ENCODE data around the gene PDE9A. TPM values are rescaled to one million over a fixed set of nuclear protein-coding genes. Genes with fewer than 3 reads are reported as not detected.

The PDE9A gene
- total RNA-seq, 1 experiment from 2014 or later, result 44.8 TPM

DNA sequence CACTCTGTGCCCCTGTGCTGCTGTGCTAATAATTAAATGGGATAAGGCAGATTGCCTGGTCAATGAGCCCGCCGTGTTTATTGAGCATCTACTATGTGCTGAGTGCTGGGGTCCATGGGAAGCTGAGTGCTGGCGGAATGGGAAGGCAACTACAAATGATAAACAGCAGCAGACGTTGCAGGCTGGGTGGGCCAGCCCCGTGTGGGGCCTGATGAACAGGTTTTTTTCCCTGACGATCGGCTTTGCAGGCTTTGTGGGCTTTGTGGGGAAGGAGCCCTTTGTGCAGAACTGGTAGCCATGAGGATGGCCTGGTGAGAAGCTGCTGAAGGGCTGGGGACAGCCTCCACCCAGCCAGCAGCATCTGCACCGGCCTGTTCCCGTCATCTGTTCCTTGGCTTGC, 3.5 kb downstream of the PDE9A start (continued):
- TF ChIP-seq, protein P1, sequence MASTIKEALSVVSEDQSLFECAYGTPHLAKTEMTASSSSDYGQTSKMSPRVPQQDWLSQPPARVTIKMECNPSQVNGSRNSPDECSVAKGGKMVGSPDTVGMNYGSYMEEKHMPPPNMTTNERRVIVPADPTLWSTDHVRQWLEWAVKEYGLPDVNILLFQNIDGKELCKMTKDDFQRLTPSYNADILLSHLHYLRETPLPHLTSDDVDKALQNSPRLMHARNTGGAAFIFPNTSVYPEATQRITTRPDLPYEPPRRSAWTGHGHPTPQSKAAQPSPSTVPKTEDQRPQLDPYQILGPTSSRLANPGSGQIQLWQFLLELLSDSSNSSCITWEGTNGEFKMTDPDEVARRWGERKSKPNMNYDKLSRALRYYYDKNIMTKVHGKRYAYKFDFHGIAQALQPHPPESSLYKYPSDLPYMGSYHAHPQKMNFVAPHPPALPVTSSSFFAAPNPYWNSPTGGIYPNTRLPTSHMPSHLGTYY (CRISPR knock-in tag; IDR thresholded peaks at IDR 0.05), result no peak
- no peak for TF ChIP-seq GABPB1 (CRISPR knock-in tag; IDR thresholded peaks at IDR 0.05)
- TF ChIP-seq, protein P2, sequence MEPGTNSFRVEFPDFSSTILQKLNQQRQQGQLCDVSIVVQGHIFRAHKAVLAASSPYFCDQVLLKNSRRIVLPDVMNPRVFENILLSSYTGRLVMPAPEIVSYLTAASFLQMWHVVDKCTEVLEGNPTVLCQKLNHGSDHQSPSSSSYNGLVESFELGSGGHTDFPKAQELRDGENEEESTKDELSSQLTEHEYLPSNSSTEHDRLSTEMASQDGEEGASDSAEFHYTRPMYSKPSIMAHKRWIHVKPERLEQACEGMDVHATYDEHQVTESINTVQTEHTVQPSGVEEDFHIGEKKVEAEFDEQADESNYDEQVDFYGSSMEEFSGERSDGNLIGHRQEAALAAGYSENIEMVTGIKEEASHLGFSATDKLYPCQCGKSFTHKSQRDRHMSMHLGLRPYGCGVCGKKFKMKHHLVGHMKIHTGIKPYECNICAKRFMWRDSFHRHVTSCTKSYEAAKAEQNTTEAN (CRISPR knock-in tag; IDR thresholded peaks at IDR 0.05), result no peak
- TF ChIP-seq SP1 (CRISPR knock-in tag; conservative IDR thresholded peaks at IDR 0.05), result no peak
- TF ChIP-seq NR2C2 (CRISPR knock-in tag; IDR thresholded peaks at IDR 0.05), result no peak
- TF ChIP-seq GTF2I (CRISPR knock-in tag; conservative IDR thresholded peaks at IDR 0.05), result no peak
- TF ChIP-seq, protein P3, sequence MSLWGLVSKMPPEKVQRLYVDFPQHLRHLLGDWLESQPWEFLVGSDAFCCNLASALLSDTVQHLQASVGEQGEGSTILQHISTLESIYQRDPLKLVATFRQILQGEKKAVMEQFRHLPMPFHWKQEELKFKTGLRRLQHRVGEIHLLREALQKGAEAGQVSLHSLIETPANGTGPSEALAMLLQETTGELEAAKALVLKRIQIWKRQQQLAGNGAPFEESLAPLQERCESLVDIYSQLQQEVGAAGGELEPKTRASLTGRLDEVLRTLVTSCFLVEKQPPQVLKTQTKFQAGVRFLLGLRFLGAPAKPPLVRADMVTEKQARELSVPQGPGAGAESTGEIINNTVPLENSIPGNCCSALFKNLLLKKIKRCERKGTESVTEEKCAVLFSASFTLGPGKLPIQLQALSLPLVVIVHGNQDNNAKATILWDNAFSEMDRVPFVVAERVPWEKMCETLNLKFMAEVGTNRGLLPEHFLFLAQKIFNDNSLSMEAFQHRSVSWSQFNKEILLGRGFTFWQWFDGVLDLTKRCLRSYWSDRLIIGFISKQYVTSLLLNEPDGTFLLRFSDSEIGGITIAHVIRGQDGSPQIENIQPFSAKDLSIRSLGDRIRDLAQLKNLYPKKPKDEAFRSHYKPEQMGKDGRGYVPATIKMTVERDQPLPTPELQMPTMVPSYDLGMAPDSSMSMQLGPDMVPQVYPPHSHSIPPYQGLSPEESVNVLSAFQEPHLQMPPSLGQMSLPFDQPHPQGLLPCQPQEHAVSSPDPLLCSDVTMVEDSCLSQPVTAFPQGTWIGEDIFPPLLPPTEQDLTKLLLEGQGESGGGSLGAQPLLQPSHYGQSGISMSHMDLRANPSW (CRISPR knock-in tag; conservative IDR thresholded peaks at IDR 0.05; ENCODE audit: low read depth), result no peak
- TF ChIP-seq ESRRA (CRISPR knock-in tag; IDR thresholded peaks at IDR 0.05; ENCODE audit: borderline replicate concordance), result no peak
- no peak for TF ChIP-seq SOX15 (CRISPR knock-in tag; IDR thresholded peaks at IDR 0.05)

DNA sequence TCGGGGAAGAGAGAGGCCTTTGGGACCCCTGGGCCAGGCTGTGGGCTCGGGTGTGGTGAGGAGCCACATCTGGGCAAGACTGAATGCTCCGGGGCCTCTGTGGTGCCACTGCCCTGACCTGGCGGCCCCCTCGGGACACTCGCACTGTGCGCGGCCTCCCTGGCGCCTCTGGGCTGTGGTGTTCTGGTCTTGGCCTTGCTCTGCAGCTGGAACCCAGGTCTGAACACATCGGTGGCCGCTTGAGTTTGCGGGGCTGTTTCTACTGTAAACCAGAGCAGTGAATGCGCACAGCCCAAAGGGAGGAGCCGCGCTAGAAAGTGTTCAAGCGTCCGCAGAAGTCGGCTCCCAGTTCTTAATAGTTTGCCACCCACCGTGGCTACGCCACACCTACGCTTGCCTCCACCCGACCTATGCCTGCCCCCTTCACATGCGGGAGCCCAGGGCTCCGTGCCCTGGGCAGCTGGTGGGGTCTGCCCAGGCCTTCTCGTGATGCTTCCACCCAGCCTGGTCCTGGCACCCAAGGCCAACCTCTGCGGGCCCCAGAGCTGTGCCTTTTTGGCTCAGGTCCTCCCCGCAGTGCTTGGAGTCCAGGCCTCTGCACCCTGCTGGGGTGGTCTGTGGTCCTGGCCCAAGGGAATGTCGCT, 4.4 kb downstream of the PDE9A start:
- CTCF ChIA-PET, result interaction anchor here (1.2 to 1.8 kb wide), 3 partner anchors 11 to 65 kb away, joined by 4 to 6 read pairs (median 5); no protein-coding TSS in a partner anchor
- Mint-ChIP-seq H3K4me1 (peaks cover 46% of the 10 kb centered on the region), H3K27me3 (ENCODE audit: low read depth) (no peaks in the 10 kb centered on the region), H3K27ac (no peak overlapping the region), H3K9me3 (no peaks in the 10 kb centered on the region), H3K4me3 (no peak overlapping the region), H3K36me3 (0 out of 2 replicates have a peak, but pooled peaks cover 3% of the 10 kb centered on the region)
- DNase-seq (ENCODE audit: low spot score), result no peak
- ATAC-seq, result no peak
- POLR2A ChIA-PET, result no interaction called here
- TF ChIP-seq ZNF317 (CRISPR knock-in tag; IDR thresholded peaks at IDR 0.05; ENCODE audit: borderline replicate concordance, low read depth) (no peak), GTF2I (CRISPR knock-in tag; conservative IDR thresholded peaks at IDR 0.05) (no peak), KAT7 (CRISPR knock-in tag; IDR thresholded peaks at IDR 0.05; ENCODE audit: borderline replicate concordance) (no peak), SMAD4 (CRISPR knock-in tag; IDR thresholded peaks at IDR 0.05) (no peak), SMAD3 (CRISPR knock-in tag; IDR thresholded peaks at IDR 0.05; ENCODE audit: borderline replicate concordance) (no peak), CREB1 (CRISPR knock-in tag; IDR thresholded peaks at IDR 0.05) (no peak)
- TF ChIP-seq, protein P4, sequence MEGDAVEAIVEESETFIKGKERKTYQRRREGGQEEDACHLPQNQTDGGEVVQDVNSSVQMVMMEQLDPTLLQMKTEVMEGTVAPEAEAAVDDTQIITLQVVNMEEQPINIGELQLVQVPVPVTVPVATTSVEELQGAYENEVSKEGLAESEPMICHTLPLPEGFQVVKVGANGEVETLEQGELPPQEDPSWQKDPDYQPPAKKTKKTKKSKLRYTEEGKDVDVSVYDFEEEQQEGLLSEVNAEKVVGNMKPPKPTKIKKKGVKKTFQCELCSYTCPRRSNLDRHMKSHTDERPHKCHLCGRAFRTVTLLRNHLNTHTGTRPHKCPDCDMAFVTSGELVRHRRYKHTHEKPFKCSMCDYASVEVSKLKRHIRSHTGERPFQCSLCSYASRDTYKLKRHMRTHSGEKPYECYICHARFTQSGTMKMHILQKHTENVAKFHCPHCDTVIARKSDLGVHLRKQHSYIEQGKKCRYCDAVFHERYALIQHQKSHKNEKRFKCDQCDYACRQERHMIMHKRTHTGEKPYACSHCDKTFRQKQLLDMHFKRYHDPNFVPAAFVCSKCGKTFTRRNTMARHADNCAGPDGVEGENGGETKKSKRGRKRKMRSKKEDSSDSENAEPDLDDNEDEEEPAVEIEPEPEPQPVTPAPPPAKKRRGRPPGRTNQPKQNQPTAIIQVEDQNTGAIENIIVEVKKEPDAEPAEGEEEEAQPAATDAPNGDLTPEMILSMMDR (IDR thresholded peaks at IDR 0.05), result no peak

Measured in WTC11 (cell line).